ENCODE data around the gene MAST3. TPM values are rescaled to one million over a fixed set of nuclear protein-coding genes. Genes with fewer than 3 reads are reported as not detected.

MAST3 gene
- total RNA-seq, 1 donor from 2014 or later: 3.9 TPM

DNA sequence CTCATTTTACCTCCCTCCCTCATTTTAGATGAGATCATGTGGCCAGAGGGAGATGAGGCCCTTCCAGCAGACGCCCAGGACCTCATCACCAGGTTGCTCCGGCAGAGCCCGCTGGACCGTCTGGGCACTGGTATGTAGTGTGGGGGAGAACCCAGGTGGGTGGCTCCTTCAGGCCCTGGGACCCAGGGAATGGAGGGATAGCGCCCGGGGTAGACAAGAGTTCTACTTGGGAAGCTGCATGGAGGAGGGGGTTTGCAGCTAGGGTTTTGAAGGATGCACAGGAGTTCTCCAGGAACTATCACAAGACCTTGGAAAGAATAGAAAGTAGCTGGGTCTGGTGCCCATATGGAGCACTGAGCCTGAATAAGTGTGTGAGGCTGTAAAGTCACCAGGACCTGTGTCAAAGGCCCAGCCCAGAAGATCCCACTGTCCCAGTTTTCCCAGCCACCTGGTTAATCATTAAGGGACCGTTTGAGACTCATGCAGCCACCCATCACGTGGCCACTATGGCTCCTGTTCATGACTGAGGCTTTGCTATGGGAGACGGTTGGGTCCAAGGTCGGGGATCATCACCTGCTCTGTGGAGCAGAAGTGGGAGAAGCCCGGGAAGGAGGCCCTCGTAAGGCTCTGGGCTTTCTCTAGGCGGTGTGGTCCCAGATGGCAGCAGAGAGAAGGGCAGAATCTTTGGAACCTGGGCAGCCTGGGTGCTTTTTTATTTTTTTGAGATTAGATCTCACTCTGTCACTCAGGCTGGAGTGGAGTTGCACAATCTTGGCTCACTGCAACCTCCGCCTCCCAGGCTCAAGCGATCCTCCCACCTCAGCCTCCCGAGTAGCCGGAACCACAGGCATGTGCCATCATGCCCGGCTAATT is 38.4 kb downstream of the MAST3 start:
- no peak overlapping the region for H3K27ac Mint-ChIP-seq (ENCODE audit: unreplicated experiment)

DNA sequence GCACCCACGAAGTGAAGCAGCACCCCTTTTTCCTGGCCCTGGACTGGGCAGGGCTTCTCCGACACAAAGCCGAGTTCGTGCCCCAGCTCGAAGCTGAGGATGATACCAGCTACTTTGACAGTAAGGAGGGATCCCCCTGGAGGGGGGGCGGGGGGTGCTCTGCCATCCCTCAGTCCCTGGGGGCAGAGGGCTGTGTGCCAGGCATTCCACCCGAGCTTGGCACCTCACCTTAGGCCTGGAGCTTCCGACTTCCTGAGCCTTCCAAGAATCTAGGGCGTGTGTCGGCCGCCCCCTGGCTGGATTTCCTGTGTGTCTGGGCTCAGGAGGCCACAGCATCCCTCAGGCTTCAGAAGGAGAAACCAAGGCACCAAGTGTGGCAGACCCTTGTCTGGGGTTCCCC is 39.7 kb downstream of the MAST3 start:
- H3K27ac Mint-ChIP-seq (ENCODE audit: unreplicated experiment): no peak overlapping the region

More for the DNA sequence above, 38.4 kb downstream of the MAST3 start:
- TF ChIP-seq, protein P1, sequence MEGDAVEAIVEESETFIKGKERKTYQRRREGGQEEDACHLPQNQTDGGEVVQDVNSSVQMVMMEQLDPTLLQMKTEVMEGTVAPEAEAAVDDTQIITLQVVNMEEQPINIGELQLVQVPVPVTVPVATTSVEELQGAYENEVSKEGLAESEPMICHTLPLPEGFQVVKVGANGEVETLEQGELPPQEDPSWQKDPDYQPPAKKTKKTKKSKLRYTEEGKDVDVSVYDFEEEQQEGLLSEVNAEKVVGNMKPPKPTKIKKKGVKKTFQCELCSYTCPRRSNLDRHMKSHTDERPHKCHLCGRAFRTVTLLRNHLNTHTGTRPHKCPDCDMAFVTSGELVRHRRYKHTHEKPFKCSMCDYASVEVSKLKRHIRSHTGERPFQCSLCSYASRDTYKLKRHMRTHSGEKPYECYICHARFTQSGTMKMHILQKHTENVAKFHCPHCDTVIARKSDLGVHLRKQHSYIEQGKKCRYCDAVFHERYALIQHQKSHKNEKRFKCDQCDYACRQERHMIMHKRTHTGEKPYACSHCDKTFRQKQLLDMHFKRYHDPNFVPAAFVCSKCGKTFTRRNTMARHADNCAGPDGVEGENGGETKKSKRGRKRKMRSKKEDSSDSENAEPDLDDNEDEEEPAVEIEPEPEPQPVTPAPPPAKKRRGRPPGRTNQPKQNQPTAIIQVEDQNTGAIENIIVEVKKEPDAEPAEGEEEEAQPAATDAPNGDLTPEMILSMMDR (IDR thresholded peaks at IDR 0.05; ENCODE audit: unreplicated experiment): no peak
- peaks cover 4% of the 10 kb centered on the region for H3K36me3 Mint-ChIP-seq (ENCODE audit: low read depth, unreplicated experiment)
- peaks cover 6% of the 10 kb centered on the region for H3K27me3 Mint-ChIP-seq (ENCODE audit: unreplicated experiment)
- H3K4me1 Mint-ChIP-seq (ENCODE audit: unreplicated experiment): no peaks in the 10 kb centered on the region
- H3K9me3 Mint-ChIP-seq (ENCODE audit: unreplicated experiment): no peaks in the 10 kb centered on the region
- H3K4me3 Mint-ChIP-seq (ENCODE audit: unreplicated experiment): no peak overlapping the region
- DNase-seq (ENCODE audit: low spot score): no peak

DNA sequence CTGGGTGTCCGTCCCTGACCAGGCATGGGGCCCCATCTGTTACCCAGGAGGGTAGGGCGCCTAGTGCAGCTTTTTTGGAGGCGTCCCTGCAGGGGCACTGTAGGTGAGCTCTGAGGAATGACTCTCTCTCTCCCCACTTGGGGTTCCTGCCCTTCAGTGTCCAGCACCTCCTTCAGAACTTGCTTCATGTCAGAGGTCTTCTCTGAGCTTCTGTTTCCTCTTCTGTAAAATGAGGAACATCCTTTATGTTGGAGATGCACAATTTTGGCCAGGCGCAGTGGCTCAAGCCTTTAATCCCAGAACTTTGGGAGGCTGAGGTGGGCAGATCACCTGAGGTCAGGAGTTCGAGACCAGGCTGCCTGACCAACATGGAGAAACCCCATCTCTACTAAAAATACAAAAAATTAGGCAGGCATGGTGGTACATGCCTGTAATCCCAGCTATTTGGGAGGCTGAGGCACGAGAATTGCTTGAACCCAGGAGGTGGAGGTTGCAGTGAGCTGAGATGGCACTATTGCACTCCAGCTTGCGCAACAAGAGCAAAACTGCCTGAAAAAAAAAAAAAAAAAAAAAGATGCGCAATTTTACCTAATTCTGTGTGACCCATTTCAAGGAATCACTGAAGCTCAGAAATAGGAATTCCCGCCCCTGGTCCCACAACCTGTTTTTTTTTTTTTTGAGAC is 40.2 kb downstream of the MAST3 start:
- Mint-ChIP-seq H3K27me3 (ENCODE audit: unreplicated experiment) (peaks cover 2% of the 10 kb centered on the region), H3K4me3 (ENCODE audit: unreplicated experiment) (no peak overlapping the region), H3K27ac (ENCODE audit: unreplicated experiment) (no peak overlapping the region), H3K9me3 (ENCODE audit: unreplicated experiment) (no peaks in the 10 kb centered on the region), H3K36me3 (ENCODE audit: low read depth, unreplicated experiment) (peaks cover 4% of the 10 kb centered on the region), H3K4me1 (ENCODE audit: unreplicated experiment) (no peaks in the 10 kb centered on the region)
- TF ChIP-seq, protein P1 (IDR thresholded peaks at IDR 0.05; ENCODE audit: unreplicated experiment): no peak
- no peak for DNase-seq (ENCODE audit: low spot score)

More for the DNA sequence above, 39.7 kb downstream of the MAST3 start:
- DNase-seq (ENCODE audit: low spot score): no peak
- Mint-ChIP-seq H3K36me3 (ENCODE audit: low read depth, unreplicated experiment) (peaks cover 4% of the 10 kb centered on the region), H3K27me3 (ENCODE audit: unreplicated experiment) (peaks cover 3% of the 10 kb centered on the region), H3K9me3 (ENCODE audit: unreplicated experiment) (no peaks in the 10 kb centered on the region), H3K4me1 (ENCODE audit: unreplicated experiment) (no peaks in the 10 kb centered on the region), H3K4me3 (ENCODE audit: unreplicated experiment) (no peak overlapping the region)
- TF ChIP-seq, protein P1 (IDR thresholded peaks at IDR 0.05; ENCODE audit: unreplicated experiment): no peak

DNA sequence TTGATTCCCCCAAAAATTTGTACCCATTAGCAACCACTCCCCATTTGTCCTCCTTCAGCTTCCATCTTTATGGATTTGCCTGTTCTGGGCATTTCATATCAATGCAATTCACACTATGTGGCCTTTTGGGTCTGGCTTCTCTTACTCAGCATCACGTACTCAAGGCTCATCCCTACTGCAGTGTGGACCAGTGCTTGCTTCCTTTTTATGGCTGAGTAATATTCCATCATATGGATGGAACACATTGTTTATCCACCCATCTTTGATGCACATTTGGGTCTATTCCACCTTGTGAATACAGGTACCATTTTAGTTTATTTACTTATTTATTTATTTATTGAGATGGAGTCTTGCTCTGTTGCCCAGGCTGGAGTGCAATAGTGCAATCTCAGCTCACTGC is 42.9 kb downstream of the MAST3 start:
- Mint-ChIP-seq H3K27ac (ENCODE audit: unreplicated experiment) (no peak overlapping the region), H3K4me1 (ENCODE audit: unreplicated experiment) (no peaks in the 10 kb centered on the region), H3K36me3 (ENCODE audit: low read depth, unreplicated experiment) (peaks cover 4% of the 10 kb centered on the region), H3K27me3 (ENCODE audit: unreplicated experiment) (no peaks in the 10 kb centered on the region), H3K9me3 (ENCODE audit: unreplicated experiment) (no peaks in the 10 kb centered on the region), H3K4me3 (ENCODE audit: unreplicated experiment) (no peak overlapping the region)
- TF ChIP-seq, protein P1 (IDR thresholded peaks at IDR 0.05; ENCODE audit: unreplicated experiment): no peak
- DNase-seq (ENCODE audit: low spot score): no peak

DNA sequence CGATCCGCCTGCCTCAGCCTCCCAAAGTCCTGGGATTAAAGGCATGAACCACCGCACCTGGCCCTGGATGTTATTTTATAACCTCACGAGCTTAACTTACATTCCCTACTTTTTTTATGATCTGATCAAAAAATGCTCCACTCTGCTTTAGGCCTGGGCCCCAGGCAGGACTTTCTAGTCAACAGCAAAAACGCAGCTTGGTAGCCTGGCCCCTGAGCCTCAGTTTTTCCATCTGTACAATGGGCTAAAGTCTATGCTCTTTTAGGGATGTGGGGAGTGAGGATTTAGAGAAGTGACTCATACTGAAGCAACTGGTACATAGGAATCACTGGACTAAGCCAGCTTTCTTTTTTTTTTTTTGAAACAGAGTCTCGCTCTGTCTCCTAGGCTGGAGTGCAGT is 43.5 kb downstream of the MAST3 start:
- DNase-seq (ENCODE audit: low spot score): no peak
- TF ChIP-seq, protein P1 (IDR thresholded peaks at IDR 0.05; ENCODE audit: unreplicated experiment): no peak
- Mint-ChIP-seq H3K4me3 (ENCODE audit: unreplicated experiment) (no peak overlapping the region), H3K4me1 (ENCODE audit: unreplicated experiment) (no peaks in the 10 kb centered on the region), H3K27ac (ENCODE audit: unreplicated experiment) (no peak overlapping the region), H3K9me3 (ENCODE audit: unreplicated experiment) (no peaks in the 10 kb centered on the region), H3K36me3 (ENCODE audit: low read depth, unreplicated experiment) (peaks cover 4% of the 10 kb centered on the region), H3K27me3 (ENCODE audit: unreplicated experiment) (no peaks in the 10 kb centered on the region)
